ENCODE results near the gene ZNF778. TPM values are rescaled to one million over a fixed set of nuclear protein-coding genes. Genes with fewer than 3 reads are reported as not detected.

Gene ZNF778
- total and polyA plus RNA-seq, 10 of the 15 experiments (the other 5 are each of a cell fraction or from before 2014, with no cell fraction given) = 0.20 to 9.7 (median 4.1) TPM

GRCh38 chr16:89216315-89217137 lies 977 bp upstream of the ZNF778 start:
- ChIA-PET POLR2A (no interaction called here), SMC1A (ENCODE audit: uncharacterized antibody, unreplicated experiment) (interaction anchor here (0.6 to 1.2 kb wide), 7 partner anchors 45 to 604 kb away, joined by 3 to 5 read pairs (median 3); partner anchors contain the start of genes APRT and CDH15), RAD21 (ENCODE audit: unreplicated experiment) (interaction anchor here (0.6 to 1.8 kb wide), 8 partner anchors 45 to 479 kb away, joined by 3 to 10 read pairs (median 3); partner anchors contain the start of genes APRT, CDH15, GALNS and TRAPPC2L), CTCF (interaction anchor here (0.7 to 2.5 kb wide), 16 partner anchors 50 to 647 kb away, joined by 3 to 11 read pairs (median 4); partner anchors contain the start of genes APRT and ZC3H18)
- FAIRE-seq (peak; percentile 98), ATAC-seq (peak; percentile 88), DNase-seq (ENCODE audit: low read depth, low spot score) (peak; percentile 61)
- BruUV-seq (replicated peaks) = no TSS peak
- H3K4me2 ChIP-seq (ENCODE audit: control insufficient read depth, insufficient read depth) = peak overlapping the region; percentile 88
- peaks cover 3% of the 10 kb centered on the region for H3K4me1 ChIP-seq (ENCODE audit: control insufficient read depth, insufficient read depth, low read length)
- H3K36me3 ChIP-seq (ENCODE audit: control insufficient read depth in 2 of 2, insufficient read depth in 2 of 2, low read length in 1 of 2) = peaks cover 0 to 5% of the 10 kb centered on the region in 2 experiments; a peak in 1 of 4 replicates
- no peaks in the 10 kb centered on the region for H3K27me3 ChIP-seq (replicated peaks in 1 of 2; ENCODE audit: control insufficient read depth in 2 of 2, insufficient read depth in 2 of 2, low read length in 1 of 2)
- no peak overlapping the region; the same call in none of the 2 replicates for H2AFZ ChIP-seq (ENCODE audit: control insufficient read depth, low read depth, low read length)
- peak overlapping the region; percentile 82 for H3K9ac ChIP-seq (ENCODE audit: control insufficient read depth, insufficient read depth, low read length)
- H4K20me1 ChIP-seq (ENCODE audit: control insufficient read depth, insufficient read depth) = no peaks in the 10 kb centered on the region
- intact Hi-C loops (cut with micrococcal nuclease; ENCODE audit: unreplicated experiment) = loop anchor here (1.0 to 10.0 kb wide), 3 partner anchors 46 to 472 kb away; partner anchors contain the start of gene CDH15
- peak overlapping the region; percentile 86; the same call in 1 of the 2 replicates for H3K27ac ChIP-seq (ENCODE audit: control insufficient read depth, insufficient read depth)
- H3K79me2 ChIP-seq (ENCODE audit: control insufficient read depth, insufficient read depth, low read length) = peaks cover 6% of the 10 kb centered on the region
- 3% methylated on average over 25 of the region's 25 CpGs for WGBS (ENCODE audit: insufficient coverage, insufficient replicate concordance, low lambda C conversion rate, missing lambda C conversion rate)
- peak overlapping the region; percentile 92 for H3K4me3 ChIP-seq
- H3K9me3 ChIP-seq (replicated peaks; ENCODE audit: control insufficient read depth, insufficient read depth, low read length) = no peaks in the 10 kb centered on the region
- in situ Hi-C loops (cut with MboI) = no loop called here
- TF ChIP-seq, protein P1, sequence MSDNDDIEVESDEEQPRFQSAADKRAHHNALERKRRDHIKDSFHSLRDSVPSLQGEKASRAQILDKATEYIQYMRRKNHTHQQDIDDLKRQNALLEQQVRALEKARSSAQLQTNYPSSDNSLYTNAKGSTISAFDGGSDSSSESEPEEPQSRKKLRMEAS (IDR thresholded peaks at IDR 0.05; ENCODE audit: low read depth, low read length) = peak; percentile 90
- TF ChIP-seq HDAC6 (IDR thresholded peaks at IDR 0.05; ENCODE audit: unreplicated experiment) (no peak), NFYB (IDR thresholded peaks at IDR 0.05; ENCODE audit: insufficient read depth, low read depth, low read length) (no peak), ASH2L (IDR thresholded peaks at IDR 0.05; ENCODE audit: borderline replicate concordance, low read depth) (no peak), KAT2A (conservative IDR thresholded peaks at IDR 0.05; ENCODE audit: control insufficient read depth, low read depth, low read length) (no peak), WRNIP1 (IDR thresholded peaks at IDR 0.05; ENCODE audit: borderline replicate concordance, low read depth, low read length) (no peak), STAT3 (IDR thresholded peaks at IDR 0.05; ENCODE audit: low read depth, low read length) (no peak), SIN3A (IDR thresholded peaks at IDR 0.05; ENCODE audit: low read depth, low read length) (peak; percentile 93), NFYA (IDR thresholded peaks at IDR 0.05; ENCODE audit: borderline replicate concordance, low read depth, low read length) (no peak), POU2F2 (IDR thresholded peaks at IDR 0.05; ENCODE audit: borderline replicate concordance, low read depth, low read length) (peak; percentile 60; the same call in 1 of the 3 replicates), RAD21 (IDR thresholded peaks at IDR 0.05; ENCODE audit: insufficient read depth, low read depth, low read length) (peak; percentile 89), ATF3 (IDR thresholded peaks at IDR 0.05; ENCODE audit: borderline replicate concordance, extremely low read depth, low read depth, low read length) (peak; percentile 73; the same call in 1 of the 2 replicates), PKNOX1 (IDR thresholded peaks at IDR 0.05) (peak; percentile 26; the same call in 1 of the 2 replicates), IKZF1 (conservative IDR thresholded peaks at IDR 0.05) (peak; percentile 37), FOXK2 (IDR thresholded peaks at IDR 0.05) (peak; percentile 81)
- TF ChIP-seq, protein P2, sequence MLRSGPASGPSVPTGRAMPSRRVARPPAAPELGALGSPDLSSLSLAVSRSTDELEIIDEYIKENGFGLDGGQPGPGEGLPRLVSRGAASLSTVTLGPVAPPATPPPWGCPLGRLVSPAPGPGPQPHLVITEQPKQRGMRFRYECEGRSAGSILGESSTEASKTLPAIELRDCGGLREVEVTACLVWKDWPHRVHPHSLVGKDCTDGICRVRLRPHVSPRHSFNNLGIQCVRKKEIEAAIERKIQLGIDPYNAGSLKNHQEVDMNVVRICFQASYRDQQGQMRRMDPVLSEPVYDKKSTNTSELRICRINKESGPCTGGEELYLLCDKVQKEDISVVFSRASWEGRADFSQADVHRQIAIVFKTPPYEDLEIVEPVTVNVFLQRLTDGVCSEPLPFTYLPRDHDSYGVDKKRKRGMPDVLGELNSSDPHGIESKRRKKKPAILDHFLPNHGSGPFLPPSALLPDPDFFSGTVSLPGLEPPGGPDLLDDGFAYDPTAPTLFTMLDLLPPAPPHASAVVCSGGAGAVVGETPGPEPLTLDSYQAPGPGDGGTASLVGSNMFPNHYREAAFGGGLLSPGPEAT (IDR thresholded peaks at IDR 0.05; ENCODE audit: low read depth) = peak; percentile 33; the same call in 1 of the 2 replicates

Measured in GM12878 (cell line).